GM12873 (cell line): ENCODE data around the gene PTPRF.

ENCODE experiments used
- CTCF ChIP-seq: IDR thresholded peaks from 2 replicates; pipeline ENCODE4 v1.5.1; 2012; ENCODE audit warnings: low read depth, mild to moderate bottlenecking, moderate library complexity, low read length, control low read depth; ENCODE audit not compliant: insufficient read depth; ENCODE audit errors: missing control alignments

Gene PTPRF

GRCh38 chr1:43530483-43531106 lies at the start of gene PTPRF:
Gene PTPRF (plus strand): TSS chr1:43530883. CDS start chr1:43545076, 14,193 bp downstream.
- no peak for TF ChIP-seq CTCF

GRCh38 chr1:43481491-43481890 lies 49.2 kb upstream of the PTPRF start:
- TF ChIP-seq CTCF, result no peak

- no peak for TF ChIP-seq CTCF
Measured at GRCh38 chr1:43482215-43482614, 48.5 kb upstream of the PTPRF start.

DNA sequence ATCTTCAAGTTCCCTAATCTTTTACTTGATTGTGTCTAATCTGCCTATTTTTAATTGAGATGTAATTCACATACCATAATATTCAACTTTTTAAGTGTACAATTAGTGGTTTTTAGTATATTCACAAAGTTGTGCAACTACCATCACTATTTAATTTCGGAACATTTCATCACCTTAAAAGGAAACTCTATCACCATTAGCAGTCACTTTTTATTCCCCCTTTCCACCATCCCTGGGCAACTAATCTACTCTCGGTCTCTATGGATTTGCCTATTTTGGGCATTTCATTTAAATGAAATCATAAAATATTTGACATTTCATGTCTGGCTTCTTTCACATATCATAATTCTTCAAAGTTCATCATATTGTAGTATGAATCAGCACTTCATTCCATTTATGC lies 46.3 kb upstream of the PTPRF start:
- TF ChIP-seq CTCF, result no peak

DNA sequence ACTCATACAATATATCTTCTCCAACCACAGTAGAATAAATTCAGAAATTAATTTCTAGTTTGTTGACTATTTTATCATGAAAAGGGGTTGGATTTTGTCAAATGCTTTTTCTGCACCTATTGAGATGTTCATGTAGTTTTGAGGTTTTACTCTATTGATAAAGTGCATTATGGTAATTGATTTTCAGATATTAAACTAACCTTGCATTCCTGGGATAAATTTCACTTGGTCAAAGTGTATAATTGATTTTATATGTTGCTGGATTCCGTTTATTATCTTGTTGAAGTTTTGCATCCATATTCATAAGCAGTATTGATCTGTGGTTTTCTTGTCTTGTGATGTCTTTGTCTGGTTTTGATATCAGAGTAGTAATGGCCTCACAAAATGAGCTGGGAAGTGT lies 42.5 kb upstream of the PTPRF start:
- TF ChIP-seq CTCF, result no peak

DNA sequence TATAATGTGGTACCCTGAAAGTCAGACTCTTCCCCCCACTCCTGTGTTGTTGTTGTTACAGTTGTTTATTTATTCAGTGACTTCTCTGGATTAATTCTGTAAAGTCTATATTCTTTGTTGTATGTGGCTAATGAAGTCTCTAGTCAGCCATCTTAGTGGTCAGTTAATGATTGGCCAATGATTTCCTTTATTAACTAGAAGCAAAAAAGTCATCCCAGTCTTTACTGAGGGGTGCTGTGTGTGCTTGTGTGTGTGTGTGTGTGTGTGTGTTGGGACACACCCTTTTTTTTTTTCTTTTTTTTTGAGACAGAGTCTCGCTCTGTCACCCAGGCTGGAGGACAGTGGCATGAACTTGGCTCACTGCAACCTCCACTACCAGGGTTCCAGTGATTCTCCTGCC lies 39.6 kb upstream of the PTPRF start:
- no peak for TF ChIP-seq CTCF

DNA sequence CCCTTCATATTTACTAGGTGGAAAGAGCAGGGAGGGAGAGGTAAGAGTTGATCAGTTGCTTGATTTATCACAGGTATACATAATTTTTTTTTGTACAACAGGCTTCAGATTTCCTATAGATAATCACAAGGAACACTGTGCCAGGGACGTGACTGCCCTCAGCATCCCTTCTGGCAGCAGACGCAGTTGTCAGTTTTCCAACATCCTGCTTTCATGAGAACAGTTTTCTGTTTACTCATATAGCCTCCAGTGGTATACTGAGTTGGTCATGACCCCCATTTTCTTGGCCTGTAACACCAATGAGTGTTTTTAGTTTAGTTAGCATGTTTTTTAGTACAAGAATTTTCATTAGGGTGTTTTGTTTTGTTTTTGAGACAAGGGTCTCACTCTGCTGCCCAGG lies 37.9 kb upstream of the PTPRF start:
- no peak for TF ChIP-seq CTCF
